Activated B cell treated with CpG ODN at 0.5 μM for 24 hours (primary cell): ENCODE results near the gene RBM15. TPM values are rescaled to one million over a fixed set of nuclear protein-coding genes. Genes with fewer than 3 reads are reported as not detected.

Source experiments
- ATAC-seq: fragments of 200-7000 bp; cut with Tn5 transposase; one replicate; pipeline ENCODE4 v1.10.0; 2021; ENCODE audit warnings: low read depth, mild to moderate bottlenecking, moderate library complexity
- CTCF ChIA-PET: fragments of 350-600 bp; sonication (Branson Sonifier 250); formaldehyde crosslinking; loops from one replicate; lab custom pipeline; 2021; ENCODE audit warnings: antibody characterized with exemption; lab: Charles Lee
- POLR2A ChIA-PET: fragments of 350-600 bp; sonication (Branson Sonifier 250); formaldehyde crosslinking; loops from one replicate; lab custom pipeline; 2021; ENCODE audit warnings: antibody characterized with exemption; lab: Charles Lee
- DNase-seq: peaks from one replicate; pipeline ENCODE4 v3.0.0; 2022
- H3K27ac Mint-ChIP-seq: one replicate; pipeline ENCODE4 v1.8.0; 2020; ENCODE audit warnings: mixed read lengths
- H3K27me3 Mint-ChIP-seq: one replicate; pipeline ENCODE4 v1.8.0; 2021; ENCODE audit warnings: mixed read lengths
- H3K36me3 Mint-ChIP-seq: one replicate; pipeline ENCODE4 v1.8.0; 2021; ENCODE audit warnings: low read depth, mixed read lengths
- H3K4me1 Mint-ChIP-seq: one replicate; pipeline ENCODE4 v1.8.0; 2021; ENCODE audit warnings: mixed read lengths
- H3K4me3 Mint-ChIP-seq: one replicate; pipeline ENCODE4 v1.8.0; 2020; ENCODE audit warnings: mild to moderate bottlenecking, mixed read lengths
- H3K9me3 Mint-ChIP-seq: one replicate; pipeline ENCODE4 v1.8.0; 2020; ENCODE audit warnings: mixed read lengths
- CTCF ChIP-seq: fragments of 200-600 bp; IDR thresholded peaks from one replicate; pipeline ENCODE4 v1.8.0; 2022; ENCODE audit warnings: antibody characterized with exemption, mild to moderate bottlenecking
- intact Hi-C: fragments of 100-400 bp; cut with micrococcal nuclease; formaldehyde crosslinking; loops from one replicate; pipeline ENCODE4 v1.15.1; 2024
- total RNA-seq: library from RNA; stranded (reverse); gene quantifications from 2 replicates; pipeline ENCODE4 v1.2.3, GENCODE V29; 2022

RBM15 gene
- total RNA-seq, 1 donor from 2014 or later: 61.1 TPM

GRCh38 chr1:110294308-110294707, 44.9 kb upstream of the RBM15 start:
- POLR2A ChIA-PET: no interaction called here
- Mint-ChIP-seq H3K27me3 (no peaks in the 10 kb centered on the region), H3K36me3 (no peaks in the 10 kb centered on the region), H3K27ac (no peak overlapping the region), H3K9me3 (no peaks in the 10 kb centered on the region), H3K4me3 (no peak overlapping the region), H3K4me1 (no peaks in the 10 kb centered on the region)
- ATAC-seq (no peak), DNase-seq (no peak)
- CTCF ChIA-PET: interaction anchor here (1.3 kb wide), 1 partner anchor 86 kb away, joined by 3 read pairs; no protein-coding TSS in a partner anchor
- intact Hi-C loops: loop anchor here (5.0 kb wide), 1 partner anchor 72 kb away; no protein-coding TSS in a partner anchor
- no peak for TF ChIP-seq CTCF

GRCh38 chr1:110298991-110299390, 40.2 kb upstream of the RBM15 start:
- Mint-ChIP-seq H3K4me3 (no peak overlapping the region), H3K27me3 (no peaks in the 10 kb centered on the region), H3K27ac (no peak overlapping the region), H3K9me3 (no peaks in the 10 kb centered on the region), H3K4me1 (no peaks in the 10 kb centered on the region), H3K36me3 (no peaks in the 10 kb centered on the region)
- CTCF ChIA-PET: interaction anchor here (0.8 kb wide), 1 partner anchor 92 kb away, joined by 3 read pairs; no protein-coding TSS in a partner anchor
- ATAC-seq: no peak
- POLR2A ChIA-PET: no interaction called here
- intact Hi-C loops: no loop called here
- TF ChIP-seq CTCF: no peak
- DNase-seq: no peak

GRCh38 chr1:110300412-110301085, 38.6 kb upstream of the RBM15 start:
- POLR2A ChIA-PET: interaction anchor here (0.5 kb wide), 1 partner anchor 99 kb away, joined by 3 read pairs; no protein-coding TSS in a partner anchor
- ATAC-seq: no peak
- H3K4me3 Mint-ChIP-seq: no peak overlapping the region
- H3K4me1 Mint-ChIP-seq: no peaks in the 10 kb centered on the region
- intact Hi-C loops: no loop called here
- no peak for TF ChIP-seq CTCF
- no peaks in the 10 kb centered on the region for H3K27me3 Mint-ChIP-seq
- no peaks in the 10 kb centered on the region for H3K36me3 Mint-ChIP-seq
- CTCF ChIA-PET: interaction anchor here (0.7 to 1.5 kb wide), 6 partner anchors 10 to 786 kb away, joined by 3 to 4 read pairs (median 4); no protein-coding TSS in a partner anchor
- DNase-seq: no peak
- H3K9me3 Mint-ChIP-seq: no peaks in the 10 kb centered on the region
- H3K27ac Mint-ChIP-seq: no peak overlapping the region

- ChIA-PET POLR2A (no interaction called here), CTCF (no interaction called here)
- DNase-seq (no peak), ATAC-seq (no peak)
- Mint-ChIP-seq H3K9me3 (no peaks in the 10 kb centered on the region), H3K36me3 (no peaks in the 10 kb centered on the region), H3K4me1 (no peaks in the 10 kb centered on the region), H3K4me3 (no peak overlapping the region), H3K27ac (no peak overlapping the region), H3K27me3 (no peaks in the 10 kb centered on the region)
- no peak for TF ChIP-seq CTCF
- intact Hi-C loops: no loop called here
These were observed 36.3 kb upstream of the RBM15 start for GRCh38 chr1:110302836-110303235.

DNA sequence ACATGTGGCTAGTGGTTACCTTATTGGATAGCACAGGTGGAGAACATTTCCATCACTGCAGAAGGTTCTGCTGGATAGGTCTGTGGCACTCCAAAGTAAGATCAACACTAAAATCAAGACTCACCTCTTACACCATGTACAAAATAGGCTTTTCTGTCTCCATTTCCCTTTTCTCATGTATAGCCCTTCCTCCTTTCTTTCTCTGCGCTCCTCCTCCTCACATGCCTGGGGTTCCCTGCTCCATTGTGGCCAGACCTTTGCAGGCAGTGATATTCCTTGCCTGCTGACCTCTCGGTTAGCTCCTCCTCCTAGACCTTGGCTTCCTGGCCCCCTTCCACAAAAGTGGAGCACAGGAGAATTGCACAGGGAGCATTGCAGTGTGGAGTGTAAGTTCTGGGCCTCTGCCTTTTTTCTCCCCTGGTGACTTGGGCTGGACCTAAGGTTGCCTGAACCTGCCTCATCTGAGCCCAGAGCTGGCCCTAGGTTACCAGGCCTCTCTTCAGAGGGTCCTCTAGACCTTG, 33.2 kb upstream of the RBM15 start:
- no peak overlapping the region for H3K4me3 Mint-ChIP-seq
- TF ChIP-seq CTCF: no peak
- H3K36me3 Mint-ChIP-seq: no peaks in the 10 kb centered on the region
- no peak overlapping the region for H3K27ac Mint-ChIP-seq
- H3K4me1 Mint-ChIP-seq: no peaks in the 10 kb centered on the region
- CTCF ChIA-PET: interaction anchor here (0.9 to 2.5 kb wide), 3 partner anchors 98 to 102 kb away, joined by 3 to 11 read pairs (median 4); no protein-coding TSS in a partner anchor
- ATAC-seq (no peak), DNase-seq (no peak)
- POLR2A ChIA-PET: no interaction called here
- intact Hi-C loops: no loop called here
- H3K9me3 Mint-ChIP-seq: no peaks in the 10 kb centered on the region
- no peaks in the 10 kb centered on the region for H3K27me3 Mint-ChIP-seq
